ENCODE measurements around the gene PPP6R2.

DNA sequence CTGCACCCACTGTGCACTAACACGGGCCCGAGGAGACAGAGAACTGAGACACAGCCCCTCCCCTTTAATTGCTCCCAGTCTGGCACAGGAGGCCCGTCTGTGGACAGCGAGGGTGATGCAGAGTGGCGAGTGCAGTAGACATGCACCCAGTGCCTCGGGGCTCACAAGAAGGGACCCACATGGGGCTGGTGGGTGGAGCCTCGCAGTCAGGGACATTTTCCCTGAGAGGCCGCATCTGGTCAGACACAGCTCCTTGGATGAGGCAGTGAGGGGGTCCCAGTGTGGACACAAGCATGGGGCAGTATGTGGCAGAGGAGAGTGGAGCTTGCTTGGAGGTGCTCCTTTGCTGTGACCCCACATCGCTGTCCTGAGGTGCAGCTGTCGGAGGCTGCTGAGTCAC, 76.9 kb downstream of the PPP6R2 start:
- TF ChIP-seq, protein P1, sequence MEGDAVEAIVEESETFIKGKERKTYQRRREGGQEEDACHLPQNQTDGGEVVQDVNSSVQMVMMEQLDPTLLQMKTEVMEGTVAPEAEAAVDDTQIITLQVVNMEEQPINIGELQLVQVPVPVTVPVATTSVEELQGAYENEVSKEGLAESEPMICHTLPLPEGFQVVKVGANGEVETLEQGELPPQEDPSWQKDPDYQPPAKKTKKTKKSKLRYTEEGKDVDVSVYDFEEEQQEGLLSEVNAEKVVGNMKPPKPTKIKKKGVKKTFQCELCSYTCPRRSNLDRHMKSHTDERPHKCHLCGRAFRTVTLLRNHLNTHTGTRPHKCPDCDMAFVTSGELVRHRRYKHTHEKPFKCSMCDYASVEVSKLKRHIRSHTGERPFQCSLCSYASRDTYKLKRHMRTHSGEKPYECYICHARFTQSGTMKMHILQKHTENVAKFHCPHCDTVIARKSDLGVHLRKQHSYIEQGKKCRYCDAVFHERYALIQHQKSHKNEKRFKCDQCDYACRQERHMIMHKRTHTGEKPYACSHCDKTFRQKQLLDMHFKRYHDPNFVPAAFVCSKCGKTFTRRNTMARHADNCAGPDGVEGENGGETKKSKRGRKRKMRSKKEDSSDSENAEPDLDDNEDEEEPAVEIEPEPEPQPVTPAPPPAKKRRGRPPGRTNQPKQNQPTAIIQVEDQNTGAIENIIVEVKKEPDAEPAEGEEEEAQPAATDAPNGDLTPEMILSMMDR (conservative IDR thresholded peaks at IDR 0.05 in 1 of 2, IDR thresholded peaks at IDR 0.05 in 1 of 2; ENCODE audit: extremely low read depth in 1 of 2, insufficient read depth in 1 of 2, low read depth in 1 of 2, low read length in 2 of 2), result no peak
- no peak for TF ChIP-seq EZH2 (IDR thresholded peaks at IDR 0.05; ENCODE audit: borderline replicate concordance, low read length)
